CD4-positive, alpha-beta T cell treated with Interleukin-17A for 1 hour (primary cell): ENCODE measurements around the gene VARS2.

ENCODE experiments used
- DNase-seq: peaks from one replicate; pipeline ENCODE4 v3.0.0-alpha.2; 2020

The VARS2 gene

DNA sequence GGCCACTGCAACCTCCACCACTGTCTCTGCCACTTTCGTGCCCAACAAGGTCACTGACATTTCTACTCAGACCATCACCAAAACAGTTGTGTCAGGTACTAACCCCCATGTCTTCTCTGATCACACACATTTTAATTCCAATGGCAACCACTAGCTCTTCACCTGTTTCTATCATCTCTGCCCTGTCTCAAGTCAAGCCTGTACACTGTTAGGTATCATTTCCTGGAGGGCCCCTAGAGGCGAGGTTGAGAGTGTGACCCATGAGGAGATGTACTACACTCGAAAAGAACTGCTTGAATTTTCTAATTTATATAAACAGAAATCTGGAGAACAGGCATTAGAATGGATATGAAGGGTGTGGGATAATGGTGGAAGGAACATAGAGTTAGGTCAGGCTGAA lies 52.1 kb downstream of the VARS2 start:
- DNase-seq = no peak

DNA sequence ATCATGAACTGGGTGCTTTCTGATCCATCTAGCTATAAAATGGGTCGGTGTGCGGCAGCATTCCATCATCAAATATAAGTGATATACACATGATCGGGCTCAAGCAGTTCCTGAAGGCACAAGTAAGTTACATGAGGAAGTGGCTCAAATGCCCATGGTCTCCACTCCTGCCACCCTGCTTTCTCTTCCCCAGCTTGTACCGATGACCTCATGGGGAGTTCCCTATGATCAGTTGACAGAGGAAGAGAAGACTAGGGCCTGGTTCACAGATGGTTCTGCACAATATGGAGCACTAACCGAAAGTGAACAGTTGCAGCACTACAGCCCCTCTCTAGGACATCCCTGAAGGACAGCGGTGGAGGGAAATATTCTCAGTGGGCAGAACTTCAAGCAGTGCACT lies 55.1 kb downstream of the VARS2 start:
- peak; percentile 6 for DNase-seq

DNA sequence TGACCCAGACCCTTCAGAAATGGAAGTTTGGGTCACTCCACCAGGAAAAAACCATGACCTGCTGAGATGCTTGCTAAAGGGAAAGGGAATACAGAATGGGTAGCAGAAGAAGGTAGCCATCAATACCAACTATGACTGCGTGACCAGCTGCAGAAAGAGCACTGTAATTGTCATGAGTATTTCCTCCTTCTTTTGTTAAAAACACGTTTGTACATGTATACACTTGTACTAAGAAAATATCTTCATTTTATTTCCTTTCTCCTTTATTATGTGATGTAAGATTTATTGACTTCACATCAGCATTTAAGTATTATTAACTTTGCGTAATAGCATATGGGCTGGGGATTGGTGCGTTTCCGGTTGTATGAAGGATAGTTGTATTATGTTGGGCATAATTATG lies 56.9 kb downstream of the VARS2 start:
- DNase-seq = no peak

DNA sequence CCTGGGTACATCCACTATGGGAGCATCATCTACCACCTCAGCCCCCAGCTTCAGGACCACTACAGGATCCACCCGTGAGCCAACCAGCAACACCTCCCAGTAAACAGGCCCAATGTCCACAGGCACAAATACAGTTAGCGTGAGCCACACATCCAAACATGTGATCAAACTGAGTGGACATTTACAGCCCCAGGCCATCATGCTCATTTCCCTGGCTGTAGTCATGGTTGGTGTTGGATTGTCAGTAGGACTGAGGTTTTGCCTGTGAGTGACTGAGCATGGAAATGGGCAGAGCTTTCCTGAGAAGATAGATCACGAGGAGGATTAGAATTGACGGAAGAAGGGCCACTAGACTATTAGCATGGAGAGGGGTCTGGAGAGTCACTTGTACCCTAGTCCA lies 58.8 kb downstream of the VARS2 start:
- no peak for DNase-seq

DNA sequence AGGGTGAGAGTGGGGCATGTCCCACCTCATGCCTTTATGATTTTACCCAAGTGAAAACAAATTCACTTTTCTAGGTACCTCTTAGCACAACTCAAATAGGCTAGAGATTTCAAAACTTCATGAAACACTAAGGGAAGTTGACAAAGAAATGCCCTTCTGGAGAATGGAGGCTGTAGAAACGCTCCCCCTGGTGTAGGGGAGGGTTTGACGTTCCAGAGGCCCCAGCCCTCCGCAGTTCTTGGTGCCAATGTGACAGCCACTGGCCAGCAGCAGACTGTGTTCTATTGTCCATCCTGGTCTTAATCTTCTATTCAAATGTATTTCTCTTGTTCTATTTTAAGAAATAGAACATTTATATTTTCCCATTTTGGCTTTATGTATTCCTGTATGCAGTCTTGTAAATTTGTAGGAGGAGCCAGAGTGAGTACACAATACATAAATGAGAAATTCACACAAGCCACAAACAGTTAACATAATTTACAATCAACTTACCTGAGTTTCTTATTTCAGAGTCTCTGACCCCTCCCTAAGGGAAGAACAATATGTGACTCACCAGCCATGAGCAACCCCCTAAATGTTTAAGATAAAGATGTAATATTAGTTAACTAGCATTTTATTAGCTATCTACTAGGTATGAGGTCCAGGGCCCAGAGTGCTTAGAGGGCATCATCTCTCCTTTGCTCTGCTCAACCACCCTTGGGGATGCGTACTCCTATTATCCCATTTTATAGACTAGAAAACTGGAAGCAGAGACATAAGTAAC lies 60.6 kb downstream of the VARS2 start:
- DNase-seq = no peak
